Measurements from ENCODE around the gene NDUFS8. TPM values are rescaled to one million over a fixed set of nuclear protein-coding genes. Genes with fewer than 3 reads are reported as not detected.

NDUFS8 gene
- total and polyA plus RNA-seq, 2 of the 4 experiments (the other 2 are of a cell fraction): 85.9 to 131 TPM

- no peak for TF ChIP-seq USF2 (IDR thresholded peaks at IDR 0.05; ENCODE audit: low read depth, low read length)
These were observed 26.1 kb downstream of the NDUFS8 start (continued) for GRCh38 chr11:68056317-68057285.

- H3K9ac ChIP-seq (ENCODE audit: low read depth, low read length): no peak overlapping the region
- no peak overlapping the region for H3K4ac ChIP-seq (ENCODE audit: low read depth, low read length)
- no peak overlapping the region for H3K56ac ChIP-seq (ENCODE audit: extremely low read depth, insufficient read depth, low read length)
- no peak overlapping the region for H4K8ac ChIP-seq (ENCODE audit: low read depth in 2 of 2, low read length in 2 of 2)
- H2AFZ ChIP-seq (replicated peaks; ENCODE audit: low read length, poor library complexity): no peak overlapping the region
- no peak overlapping the region for H2BK20ac ChIP-seq (ENCODE audit: low read depth, low read length)
- no peaks in the 10 kb centered on the region for H3K27me3 ChIP-seq (ENCODE audit: control insufficient read depth, insufficient read depth, low read length)
- H3K9me3 ChIP-seq (ENCODE audit: control insufficient read depth, insufficient read depth, low read length): no peaks in the 10 kb centered on the region
- TF ChIP-seq FOS (IDR thresholded peaks at IDR 0.05; ENCODE audit: low read depth, low read length): no peak
- no peak for TF ChIP-seq CHD1 (IDR thresholded peaks at IDR 0.05; ENCODE audit: low read depth, low read length)
- TF ChIP-seq BHLHE40 (IDR thresholded peaks at IDR 0.05; ENCODE audit: low read depth, low read length): no peak
- TF ChIP-seq NFE2L2 (IDR thresholded peaks at IDR 0.05; ENCODE audit: low read depth, low read length): no peak
- TF ChIP-seq RCOR1 (IDR thresholded peaks at IDR 0.05; ENCODE audit: insufficient replicate concordance, low read length): no peak
- no peak for TF ChIP-seq RAD21 (IDR thresholded peaks at IDR 0.05; ENCODE audit: low read length)
- TF ChIP-seq USF2 (IDR thresholded peaks at IDR 0.05; ENCODE audit: low read depth, low read length): no peak
- TF ChIP-seq POLR2A (IDR thresholded peaks at IDR 0.05; ENCODE audit: low read depth, low read length): no peak
- TF ChIP-seq MXI1 (IDR thresholded peaks at IDR 0.05; ENCODE audit: borderline replicate concordance, low read depth, low read length): no peak
- no peak for TF ChIP-seq CTCF (conservative IDR thresholded peaks at IDR 0.05; ENCODE audit: low read depth, low read length)
- no peaks in the 10 kb centered on the region; a peak in 1 of 4 replicates for H3K79me1 ChIP-seq (ENCODE audit: low read depth in 1 of 2, low read length in 2 of 2)
- H3K27ac ChIP-seq (ENCODE audit: insufficient read depth, low read length): no peak overlapping the region
- intact Hi-C loops (cut with micrococcal nuclease): no loop called here
- H3K36me3 ChIP-seq (ENCODE audit: control insufficient read depth, insufficient read depth, low read length): peaks cover 14% of the 10 kb centered on the region
- H4K20me1 ChIP-seq (ENCODE audit: insufficient read depth, low read length): no peaks in the 10 kb centered on the region
- DNase-seq (no peak), ATAC-seq (ENCODE audit: low read depth) (no peak)
- BruUV-seq (replicated peaks): no TSS peak
- no peak overlapping the region for H3K4me3 ChIP-seq (ENCODE audit: insufficient read depth, low read depth, low read length)
- no peak overlapping the region for H2BK15ac ChIP-seq (ENCODE audit: low read depth, low read length)
- whole genome bisulfite sequencing, 2 experiments (ENCODE audit: extremely low coverage in 2 of 2, insufficient read length in 1 of 2): 96% methylated on average over 4 of the region's 4 CpGs; no CpG with 5 or more reads in 1 of the 2 experiments
- H3K18ac ChIP-seq (ENCODE audit: low read depth, low read length): no peak overlapping the region
- H3K4me1 ChIP-seq (ENCODE audit: control insufficient read depth, insufficient read depth, low read length): no peaks in the 10 kb centered on the region
- H4K5ac ChIP-seq (ENCODE audit: low read depth, low read length): no peak overlapping the region
- ChIA-PET CTCF (no interaction called here), POLR2A (ENCODE audit: unreplicated experiment) (no interaction called here)
- no peak overlapping the region for H3K23ac ChIP-seq (ENCODE audit: low read depth, low read length)
- no peak overlapping the region for H4K91ac ChIP-seq (ENCODE audit: insufficient read depth, low read depth, low read length)
- no peak overlapping the region for H2BK120ac ChIP-seq (ENCODE audit: low read depth, low read length)
- H3K14ac ChIP-seq (replicated peaks; ENCODE audit: low read depth, low read length): no peak overlapping the region
- no peak overlapping the region for H2AK9ac ChIP-seq (replicated peaks; ENCODE audit: low read depth, low read length, poor library complexity)
- H3K4me2 ChIP-seq (ENCODE audit: low read depth, low read length): no peak overlapping the region
- no peak overlapping the region for H2BK5ac ChIP-seq (ENCODE audit: low read depth, low read length, poor library complexity, severe bottlenecking)
- in situ Hi-C loops (cut with MboI; ENCODE audit: low sequenced_read_pairs): no loop called here
- dilution Hi-C loops (cut with HindIII; ENCODE audit: low sequenced_read_pairs, unreplicated experiment): no loop called here
- H2AK5ac ChIP-seq (ENCODE audit: low read depth, low read length): no peak overlapping the region
- peaks cover 10% of the 10 kb centered on the region; the same call in 1 of the 2 replicates for H3K9me1 ChIP-seq (ENCODE audit: insufficient read depth, low read length)
These were observed 27.3 kb downstream of the NDUFS8 start for GRCh38 chr11:68057807-68058206.
